Endothelial cell of umbilical vein (primary cell): ENCODE results near the gene GON7. TPM values are rescaled to one million over a fixed set of nuclear protein-coding genes. Genes with fewer than 3 reads are reported as not detected.
"Not testable (repeated sequence)": the region's sequence is repeated elsewhere in the genome, so short reads cannot be mapped to it uniquely, and the experiment has no call there.

Experiments
- BruUV-seq: library from RNA; stranded (reverse); fragments of 400-500 nt; replicated peaks from 2 replicates; lab custom pipeline; 2021; lab: Mats Ljungman, UMichigan
- CTCF ChIA-PET: fragments of 300-600, 350-600 bp; sonication (Branson Sonifier 250); formaldehyde crosslinking; loops from one replicate; lab custom pipeline; 2021; ENCODE audit warnings: antibody characterized with exemption, inconsistent platforms; lab: Charles Lee
- POLR2A ChIA-PET: fragments of 300-600, 350-600 bp; sonication (Branson Sonifier 250); formaldehyde crosslinking; loops from one replicate; lab custom pipeline; 2021; ENCODE audit warnings: antibody characterized with exemption, inconsistent platforms; lab: Charles Lee
- DNase-seq: peaks from one replicate; pipeline ENCODE4 v3.0.0-alpha.2; 2011; ENCODE audit warnings: low read depth, low spot score
- FAIRE-seq: peaks from 2 replicates; lab custom pipeline; 2011; peaks lifted over from hg19 to GRCh38; lab: Jason Lieb, UNC
- H2AFZ ChIP-seq: 2 replicates; pipeline ENCODE4 v1.6.0; 2012; ENCODE audit warnings: low read depth, low read length, control low read depth, inconsistent platforms
- H3K27ac ChIP-seq: 2 replicates; pipeline ENCODE4 v1.5.1; 2011; ENCODE audit warnings: low read depth, mild to moderate bottlenecking, control low read depth, low read length, moderate library complexity; ENCODE audit not compliant: insufficient read depth
- H3K27me3 ChIP-seq, 2 experiments: 2 replicates each; pipeline versions ENCODE4 v1.6.0 to v1.6.1; 2011; ENCODE audit warnings: low read length in 2 of 2, mixed read lengths in 1 of 2; ENCODE audit not compliant: control insufficient read depth in 2 of 2, insufficient read depth in 2 of 2
- H3K36me3 ChIP-seq, 2 experiments: 2 replicates in 1 of 2; 3 replicates in 1 of 2; pipeline ENCODE4 v1.5.1; 2011; ENCODE audit warnings: low read length in 2 of 2, mild to moderate bottlenecking in 1 of 2, moderate library complexity in 1 of 2; ENCODE audit not compliant: control insufficient read depth in 2 of 2, insufficient read depth in 2 of 2; ENCODE audit errors: extremely low read depth in 1 of 2
- H3K4me1 ChIP-seq: 3 replicates; pipeline ENCODE4 v1.5.1; 2011; ENCODE audit warnings: mild to moderate bottlenecking, low read length; ENCODE audit not compliant: control insufficient read depth, insufficient read depth; ENCODE audit errors: extremely low read depth
- H3K4me2 ChIP-seq: 2 replicates; pipeline ENCODE4 v1.6.1; 2011; ENCODE audit warnings: low read length, control low read depth, mixed read lengths; ENCODE audit not compliant: insufficient read depth
- H3K4me3 ChIP-seq, 3 experiments: fragments of 200-600 bp in 1 of 3; sonication (generic), shearing (Covaris generic) in 1 of 3; replicated peaks in 1 of 3; 2 replicates each; pipeline ENCODE4 v1.5.1; 2011 to 2016; ENCODE audit warnings: control low read depth in 3 of 3, low read length in 3 of 3, mild to moderate bottlenecking in 2 of 3, inconsistent platforms in 1 of 3, low read depth in 1 of 3, moderate library complexity in 1 of 3; ENCODE audit not compliant: insufficient read depth in 1 of 3
- H3K79me2 ChIP-seq: 2 replicates; pipeline ENCODE4 v1.6.0; 2012; ENCODE audit warnings: low read length, inconsistent platforms; ENCODE audit not compliant: control insufficient read depth, insufficient read depth
- H3K9ac ChIP-seq: replicated peaks from 2 replicates; pipeline ENCODE3; 2011; ENCODE audit warnings: low read length, control low read depth; ENCODE audit not compliant: insufficient read depth; ENCODE audit errors: extremely low read depth
- H3K9me1 ChIP-seq: replicated peaks from 3 replicates; pipeline ENCODE4 v1.6.0; 2011; ENCODE audit warnings: mild to moderate bottlenecking, low read length; ENCODE audit not compliant: control insufficient read depth, insufficient read depth; ENCODE audit errors: extremely low read depth
- H3K9me3 ChIP-seq: replicated peaks from 2 replicates; pipeline ENCODE4 v1.5.1; 2012; ENCODE audit warnings: low read length, inconsistent platforms; ENCODE audit not compliant: control insufficient read depth, insufficient read depth
- H4K20me1 ChIP-seq: replicated peaks from 2 replicates; pipeline ENCODE3; 2011; ENCODE audit warnings: mild to moderate bottlenecking, low read length; ENCODE audit not compliant: control insufficient read depth, insufficient read depth; ENCODE audit errors: extremely low read depth
- CTCF ChIP-seq, 2 donors: IDR thresholded peaks; 1 replicate in 1 of 2; 2 replicates in 1 of 2; pipeline ENCODE4 v1.5.1; 2011; ENCODE audit warnings: low read length in 2 of 2, mild to moderate bottlenecking in 2 of 2, moderate library complexity in 2 of 2, control low read depth in 1 of 2, inconsistent platforms in 1 of 2, low read depth in 1 of 2; ENCODE audit not compliant: insufficient read depth in 1 of 2; ENCODE audit errors: extremely low read depth in 1 of 2
- EZH2 ChIP-seq: IDR thresholded peaks from 2 replicates; pipeline ENCODE4 v1.6.1; 2012; ENCODE audit warnings: borderline replicate concordance, low read depth, mild to moderate bottlenecking, moderate library complexity, low read length, inconsistent platforms; ENCODE audit not compliant: severe bottlenecking
- FOS ChIP-seq: IDR thresholded peaks from 2 replicates; pipeline ENCODE4 v1.6.1; 2011; ENCODE audit warnings: mild to moderate bottlenecking, low read length, moderate library complexity, borderline replicate concordance; ENCODE audit not compliant: insufficient read depth
- GATA2 ChIP-seq: IDR thresholded peaks from 2 replicates; pipeline ENCODE4 v1.7.0; 2011; ENCODE audit warnings: low read depth, mild to moderate bottlenecking, moderate library complexity, mixed read lengths, low read length; ENCODE audit not compliant: insufficient read length, insufficient read depth
- MAX ChIP-seq: IDR thresholded peaks from 2 replicates; pipeline ENCODE4 v1.6.1; 2011; ENCODE audit not compliant: insufficient read depth, insufficient read length
- dilution Hi-C: fragments of 300-500 bp; cut with MboI; formaldehyde crosslinking; loops from one replicate; pipeline ENCODE4 v1.15.0; 2019; ENCODE audit warnings: low sequenced_read_pairs; ENCODE audit not compliant: extremely low pct_ligation_motif_present
- intact Hi-C: fragments of 100-400 bp; cut with micrococcal nuclease; formaldehyde crosslinking; loops from one replicate; pipeline ENCODE4 v1.10.0; 2022
- polyA plus RNA-seq, 4 experiments: library from polyadenylated mRNA; depleted of rRNA in 3 of 4; stranded (reverse) in 3 of 4; unstranded in 1 of 4; fragments of >200 nt; gene quantifications; 2 replicates each; pipeline versions ENCODE4 v1.2.1 to v1.2.3, GENCODE V29; 2011 to 2012; ENCODE audit warnings: missing spikeins in 1 of 4
- total RNA-seq: library from RNA; stranded (reverse); gene quantifications from 2 replicates; pipeline ENCODE4 v1.2.3, GENCODE V29; 2021

Gene GON7
- total and polyA plus RNA-seq, 2 donors (not counting 3 experiments of a cell fraction or from before 2014, with no cell fraction given) = 5.5 to 11.5 TPM

GRCh38 chr14:93160353-93160801 lies 46.5 kb downstream of the GON7 start:
- DNase-seq (no peak), FAIRE-seq (no peak)
- H4K20me1 ChIP-seq = no peaks in the 10 kb centered on the region
- no peaks in the 10 kb centered on the region for H3K79me2 ChIP-seq
- no peaks in the 10 kb centered on the region for H3K9me1 ChIP-seq
- BruUV-seq = no TSS peak
- no peak overlapping the region for H3K4me2 ChIP-seq
- CTCF ChIA-PET = interaction anchor here (0.7 to 1.7 kb wide), 12 partner anchors 9 to 208 kb away, joined by 3 to 11 read pairs (median 4); partner anchors contain the start of genes LYSET and MOAP1
- H3K36me3 ChIP-seq = no peaks in the 10 kb centered on the region
- intact Hi-C loops (no loop called here), dilution Hi-C loops (no loop called here)
- H3K4me1 ChIP-seq = no peaks in the 10 kb centered on the region
- TF ChIP-seq MAX = no peak
- TF ChIP-seq EZH2 = no peak
- no peak for TF ChIP-seq FOS
- peak; percentile 13 to 28 for TF ChIP-seq CTCF (IDR thresholded peaks at IDR 0.05; ENCODE audit: extremely low read depth in 1 of 2, insufficient read depth in 1 of 2, low read depth in 1 of 2, low read length in 2 of 2)
- TF ChIP-seq GATA2 = no peak
- H3K9ac ChIP-seq = no peak overlapping the region
- H3K27ac ChIP-seq = no peak overlapping the region
- no peaks in the 10 kb centered on the region for H3K9me3 ChIP-seq
- H2AFZ ChIP-seq = no peak overlapping the region
- no peaks in the 10 kb centered on the region for H3K27me3 ChIP-seq
- H3K4me3 ChIP-seq = no peak overlapping the region
- POLR2A ChIA-PET = no interaction called here

DNA sequence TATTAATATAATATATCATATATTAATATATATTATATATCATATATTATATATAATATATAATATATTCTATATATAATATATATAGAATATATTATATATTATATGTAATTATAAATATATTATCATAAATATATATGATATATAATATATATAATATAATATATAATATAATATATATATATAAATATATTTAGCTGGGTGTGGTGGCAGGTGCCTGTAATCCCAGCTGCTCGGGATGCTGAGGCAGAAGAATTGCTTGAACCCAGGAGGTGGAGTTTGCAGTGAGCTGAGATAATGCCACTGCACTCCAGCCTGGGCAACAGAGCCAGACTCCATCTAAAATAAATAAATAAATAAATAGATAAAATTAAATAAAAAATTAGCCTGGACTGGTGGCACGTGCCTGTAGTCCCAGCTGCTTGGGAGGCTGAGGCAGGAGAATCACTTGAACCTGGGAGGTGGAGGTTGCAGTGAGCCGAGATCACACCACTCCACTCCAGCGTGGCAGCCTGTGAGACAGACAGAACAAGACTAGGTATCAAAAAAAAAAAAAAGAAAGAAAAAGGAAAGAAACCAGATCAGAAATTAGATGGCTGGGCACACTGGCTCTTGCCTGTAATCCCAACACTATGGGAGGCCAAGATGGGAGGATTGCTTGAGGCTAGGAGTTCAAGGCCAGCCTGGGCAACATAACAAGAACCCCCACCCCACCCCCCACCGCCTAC lies 47.1 kb downstream of the GON7 start:
- H3K9ac ChIP-seq, H3K9me1 ChIP-seq, intact Hi-C loops, H3K36me3 ChIP-seq, H3K27me3 ChIP-seq, FAIRE-seq, H3K4me3 ChIP-seq, H3K27ac ChIP-seq, BruUV-seq, DNase-seq, H3K4me2 ChIP-seq, H3K4me1 ChIP-seq, dilution Hi-C loops, POLR2A ChIA-PET, H4K20me1 ChIP-seq, H2AFZ ChIP-seq, H3K9me3 ChIP-seq, H3K79me2 ChIP-seq: not testable (repeated sequence)
- CTCF ChIA-PET = interaction anchor here (0.7 to 1.7 kb wide), 11 partner anchors 10 to 208 kb away, joined by 3 to 11 read pairs (median 4); partner anchors contain the start of genes LYSET and MOAP1

DNA sequence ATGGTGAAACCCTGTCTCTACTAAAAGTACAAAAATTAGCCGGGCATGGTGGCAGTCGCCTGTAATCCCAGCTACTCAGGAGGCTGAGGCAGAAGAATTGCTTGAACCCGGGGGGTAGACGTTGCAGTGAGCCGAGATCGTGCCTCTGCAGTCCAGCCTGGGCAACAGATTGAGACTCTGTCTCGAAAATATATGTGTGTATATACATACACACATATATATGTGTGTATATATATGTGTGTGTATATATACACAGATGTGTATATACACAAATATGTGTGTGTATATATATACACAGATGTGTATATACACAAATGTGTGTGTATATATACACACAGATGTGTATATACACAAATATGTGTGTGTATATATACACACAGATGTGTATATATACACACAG lies 48.5 kb downstream of the GON7 start:
- H3K36me3 ChIP-seq, CTCF ChIA-PET, H4K20me1 ChIP-seq, H3K79me2 ChIP-seq, POLR2A ChIA-PET, DNase-seq, H3K4me1 ChIP-seq, H3K27me3 ChIP-seq, BruUV-seq, H3K4me2 ChIP-seq, FAIRE-seq, dilution Hi-C loops, H3K27ac ChIP-seq, intact Hi-C loops, H3K9ac ChIP-seq, H3K9me1 ChIP-seq, H2AFZ ChIP-seq, H3K9me3 ChIP-seq, H3K4me3 ChIP-seq: not testable (repeated sequence)
